ENCODE results near the gene CREBRF. TPM values are rescaled to one million over a fixed set of nuclear protein-coding genes. Genes with fewer than 3 reads are reported as not detected.
A peak's percentile ranks its signal among the peaks of the same experiment; 100 is the strongest.

The CREBRF gene
- polyA plus RNA-seq, 3 donors = 23.1 to 27.6 (median 23.6) TPM

DNA sequence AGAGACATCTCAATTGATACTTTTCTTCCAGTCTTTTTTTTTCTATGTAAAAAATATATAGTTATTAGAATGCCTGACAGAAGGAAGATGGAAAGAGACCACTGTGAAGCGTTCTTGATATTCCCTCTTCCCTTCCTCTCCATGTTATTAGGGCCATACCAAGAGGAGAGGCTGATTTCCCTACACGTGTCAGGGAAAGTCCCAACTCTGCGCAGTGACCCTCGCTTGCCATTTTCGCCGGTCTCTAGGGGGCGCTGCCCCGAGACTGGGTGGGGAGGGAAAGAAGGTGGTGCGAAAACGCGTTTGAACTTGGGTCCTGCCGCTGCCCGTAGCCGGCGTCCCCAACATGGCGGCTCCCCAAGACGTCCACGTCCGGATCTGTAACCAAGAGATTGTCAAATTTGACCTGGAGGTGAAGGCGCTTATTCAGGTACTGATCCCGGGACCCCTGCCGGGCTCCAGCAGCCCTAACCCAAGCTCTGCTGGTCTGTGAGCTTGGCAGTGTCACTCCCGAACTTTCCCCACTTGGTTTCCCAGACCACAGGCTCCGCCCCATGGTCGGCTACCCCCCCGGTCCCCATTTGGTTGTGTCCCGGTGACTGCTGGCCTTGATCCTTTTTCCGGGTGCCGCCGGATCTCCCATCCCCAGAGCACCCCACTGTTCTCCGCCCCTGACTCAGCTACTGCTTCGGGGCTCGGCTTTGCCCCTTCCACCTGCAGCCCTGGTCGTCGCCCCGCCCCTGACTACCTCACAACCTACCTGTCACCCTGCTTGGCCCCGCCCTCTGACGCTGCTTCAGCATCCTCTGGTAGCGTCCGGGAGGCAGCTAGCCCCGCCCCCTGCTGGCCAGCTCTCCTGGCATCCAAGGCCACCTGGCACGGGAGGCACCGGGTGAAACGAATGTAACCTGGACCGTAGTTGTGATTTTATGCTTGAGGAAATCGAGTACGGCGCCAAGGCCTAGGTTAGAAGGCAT is 88.3 kb downstream of the CREBRF start, which contains the start of gene BNIP1:
Gene BNIP1, plus strand, starts transcription at position 332 of the 977 bp plus-strand sequence. Its CDS starts 15 bp downstream, at position 347.
- no peaks in the 10 kb centered on the region for H3K27me3 ChIP-seq (ENCODE audit: control insufficient read depth in 2 of 2, insufficient read depth in 2 of 2, low read length in 2 of 2)
- WGBS (ENCODE audit: insufficient coverage) = 0% methylated on average over 45 of the region's 48 CpGs
- peaks cover 14 to 23% of the 10 kb centered on the region in 2 donors for H3K36me3 Mint-ChIP-seq
- H4K20me1 ChIP-seq (ENCODE audit: insufficient read depth, low read length) = no peaks in the 10 kb centered on the region
- H3K79me2 ChIP-seq (ENCODE audit: insufficient read depth, low read length) = peaks cover 6% of the 10 kb centered on the region
- peak within 1 kb of the TSS; percentile 75 for H3K4me2 ChIP-seq (replicated peaks; ENCODE audit: extremely low read depth, low read length, poor library complexity, severe bottlenecking)
- H3K27ac ChIP-seq (ENCODE audit: low read depth in 1 of 2, low read length in 2 of 2) = peak within 1 kb of the TSS; percentile 88 to 93
- intact Hi-C loops (cut with micrococcal nuclease) = loop anchor here (2.0 to 10.0 kb wide), 2 partner anchors 88 to 160 kb away; partner anchors contain the start of genes ATP6V0E1 (in 2 of the 2) and CREBRF (in 1 of the 2)
- H3K27ac Mint-ChIP-seq = peak within 1 kb of the TSS; percentile 92 to 99 (median 96)
- H3K4me3 ChIP-seq (replicated peaks in 1 of 3; ENCODE audit: low read depth in 2 of 3, low read length in 3 of 3) = peak within 1 kb of the TSS; percentile 58 to 92 (median 89)
- H3K27me3 Mint-ChIP-seq (ENCODE audit: low read depth in 3 of 3) = peaks cover 0 to 4% (median 0%) of the 10 kb centered on the region in 3 donors
- H3K36me3 ChIP-seq (replicated peaks in 1 of 2; ENCODE audit: control insufficient read depth in 1 of 2, insufficient read depth in 2 of 2, low read length in 2 of 2) = peaks cover 22 to 29% of the 10 kb centered on the region in 2 donors
- peak; percentile 89 to 94 (median 94) for DNase-seq
- peaks cover 0 to 6% (median 1%) of the 10 kb centered on the region in 7 donors for H3K9me3 Mint-ChIP-seq
- TF ChIP-seq, protein P1, sequence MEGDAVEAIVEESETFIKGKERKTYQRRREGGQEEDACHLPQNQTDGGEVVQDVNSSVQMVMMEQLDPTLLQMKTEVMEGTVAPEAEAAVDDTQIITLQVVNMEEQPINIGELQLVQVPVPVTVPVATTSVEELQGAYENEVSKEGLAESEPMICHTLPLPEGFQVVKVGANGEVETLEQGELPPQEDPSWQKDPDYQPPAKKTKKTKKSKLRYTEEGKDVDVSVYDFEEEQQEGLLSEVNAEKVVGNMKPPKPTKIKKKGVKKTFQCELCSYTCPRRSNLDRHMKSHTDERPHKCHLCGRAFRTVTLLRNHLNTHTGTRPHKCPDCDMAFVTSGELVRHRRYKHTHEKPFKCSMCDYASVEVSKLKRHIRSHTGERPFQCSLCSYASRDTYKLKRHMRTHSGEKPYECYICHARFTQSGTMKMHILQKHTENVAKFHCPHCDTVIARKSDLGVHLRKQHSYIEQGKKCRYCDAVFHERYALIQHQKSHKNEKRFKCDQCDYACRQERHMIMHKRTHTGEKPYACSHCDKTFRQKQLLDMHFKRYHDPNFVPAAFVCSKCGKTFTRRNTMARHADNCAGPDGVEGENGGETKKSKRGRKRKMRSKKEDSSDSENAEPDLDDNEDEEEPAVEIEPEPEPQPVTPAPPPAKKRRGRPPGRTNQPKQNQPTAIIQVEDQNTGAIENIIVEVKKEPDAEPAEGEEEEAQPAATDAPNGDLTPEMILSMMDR (IDR thresholded peaks at IDR 0.05) = peak; percentile 89
- H3K4me1 Mint-ChIP-seq = peaks cover 4% of the 10 kb centered on the region
- H3K4me1 ChIP-seq (ENCODE audit: control insufficient read depth in 1 of 2, insufficient read depth in 2 of 2, low read length in 2 of 2) = peaks cover 5 to 11% of the 10 kb centered on the region in 2 donors
- H2AFZ ChIP-seq (ENCODE audit: insufficient read depth, low read depth, low read length, poor library complexity, severe bottlenecking) = peak within 1 kb of the TSS; percentile 91
- H3K4me3 Mint-ChIP-seq = peak within 1 kb of the TSS; percentile 98 to 99
- no peaks in the 10 kb centered on the region for H3K9me3 ChIP-seq (replicated peaks in 1 of 2; ENCODE audit: control insufficient read depth in 1 of 2, insufficient read depth in 1 of 2, low read length in 2 of 2)
- H3K9ac ChIP-seq (ENCODE audit: insufficient read depth, low read length, poor library complexity, severe bottlenecking) = peak within 1 kb of the TSS; percentile 86

DNA sequence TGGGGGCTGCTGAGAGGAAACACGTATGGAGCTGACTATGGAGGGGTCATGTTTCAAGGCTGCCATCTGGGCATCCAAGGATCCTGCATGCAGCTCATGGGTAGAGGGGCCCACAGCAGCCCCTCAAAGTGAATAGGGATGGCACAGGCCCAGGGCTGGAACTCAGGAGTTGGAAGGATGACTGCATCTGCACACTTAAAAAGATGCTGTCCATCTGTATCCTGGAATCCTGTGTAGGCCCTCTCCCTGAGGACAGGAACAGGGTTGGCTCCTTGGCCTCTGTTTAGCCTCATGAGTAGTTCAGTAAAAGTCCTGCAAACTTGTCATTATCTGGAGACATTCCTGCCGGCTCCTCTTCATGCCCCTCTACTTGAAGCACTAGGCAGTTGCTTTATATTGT is 92.2 kb downstream of the CREBRF start:
- TF ChIP-seq, protein P1 (IDR thresholded peaks at IDR 0.05) = no peak
- intact Hi-C loops (cut with micrococcal nuclease) = loop anchor here (10.0 kb wide), 1 partner anchor 164 kb away; the partner anchor contains the start of gene ATP6V0E1 (in 2 of the 2)
- no peaks in the 10 kb centered on the region for H3K27me3 ChIP-seq (ENCODE audit: control insufficient read depth in 2 of 2, insufficient read depth in 2 of 2, low read length in 2 of 2)
- Mint-ChIP-seq H3K27me3 (ENCODE audit: low read depth in 3 of 3) (peaks cover 0 to 3% (median 0%) of the 10 kb centered on the region in 3 donors), H3K4me3 (no peak overlapping the region), H3K27ac (no peak overlapping the region), H3K4me1 (peaks cover 4% of the 10 kb centered on the region), H3K9me3 (peaks cover 0 to 7% (median 2%) of the 10 kb centered on the region in 7 donors), H3K36me3 (peaks cover 28 to 56% of the 10 kb centered on the region in 2 donors)
- H3K4me2 ChIP-seq (replicated peaks; ENCODE audit: extremely low read depth, low read length, poor library complexity, severe bottlenecking) = no peak overlapping the region
- no peak overlapping the region for H2AFZ ChIP-seq (ENCODE audit: insufficient read depth, low read depth, low read length, poor library complexity, severe bottlenecking)
- H3K27ac ChIP-seq (ENCODE audit: low read depth in 1 of 2, low read length in 2 of 2) = no peak overlapping the region
- H3K9me3 ChIP-seq (replicated peaks in 1 of 2; ENCODE audit: control insufficient read depth in 1 of 2, insufficient read depth in 1 of 2, low read length in 2 of 2) = no peaks in the 10 kb centered on the region
- no peak overlapping the region for H3K9ac ChIP-seq (ENCODE audit: insufficient read depth, low read length, poor library complexity, severe bottlenecking)
- H3K4me3 ChIP-seq (replicated peaks in 1 of 3; ENCODE audit: low read depth in 2 of 3, low read length in 3 of 3) = no peak overlapping the region
- no peak for DNase-seq
- peaks cover 34 to 62% of the 10 kb centered on the region in 2 donors for H3K36me3 ChIP-seq (replicated peaks in 1 of 2; ENCODE audit: control insufficient read depth in 1 of 2, insufficient read depth in 2 of 2, low read length in 2 of 2)
- no peaks in the 10 kb centered on the region for H4K20me1 ChIP-seq (ENCODE audit: insufficient read depth, low read length)
- H3K79me2 ChIP-seq (ENCODE audit: insufficient read depth, low read length) = peaks cover 6% of the 10 kb centered on the region
- 92% methylated on average over 1 of the region's 2 CpGs for WGBS (ENCODE audit: insufficient coverage)
- H3K4me1 ChIP-seq (ENCODE audit: control insufficient read depth in 1 of 2, insufficient read depth in 2 of 2, low read length in 2 of 2) = peaks cover 5 to 11% of the 10 kb centered on the region in 2 donors

Measured in CD14-positive monocyte (primary cell).